ENCODE data around the gene ACTA2.
A peak's percentile ranks its signal among the peaks of the same experiment; 100 is the strongest.
"Not testable (repeated sequence)": the region's sequence is repeated elsewhere in the genome, so short reads cannot be mapped to it uniquely, and the experiment has no call there.

ACTA2 gene

DNA sequence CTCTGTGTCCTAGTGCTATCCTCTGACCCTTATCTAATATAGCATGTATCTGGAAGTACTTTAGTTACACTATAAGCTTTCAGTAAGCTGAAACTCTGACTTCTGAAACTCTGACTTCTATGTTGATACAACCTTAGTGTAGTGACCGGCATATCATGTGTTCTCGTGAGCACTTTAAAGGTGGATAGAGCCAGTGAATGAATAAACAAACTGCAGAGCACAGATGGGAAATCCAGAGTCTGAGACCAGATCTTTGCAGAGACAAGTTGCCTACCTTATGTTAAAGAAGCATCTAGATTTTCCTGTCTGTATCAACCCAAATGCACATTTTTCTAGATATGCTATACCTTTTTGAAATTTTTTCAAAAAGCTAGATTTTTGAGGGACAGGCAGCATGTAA, 3.5 kb downstream of the ACTA2 start:
- no peak for DNase-seq

DNA sequence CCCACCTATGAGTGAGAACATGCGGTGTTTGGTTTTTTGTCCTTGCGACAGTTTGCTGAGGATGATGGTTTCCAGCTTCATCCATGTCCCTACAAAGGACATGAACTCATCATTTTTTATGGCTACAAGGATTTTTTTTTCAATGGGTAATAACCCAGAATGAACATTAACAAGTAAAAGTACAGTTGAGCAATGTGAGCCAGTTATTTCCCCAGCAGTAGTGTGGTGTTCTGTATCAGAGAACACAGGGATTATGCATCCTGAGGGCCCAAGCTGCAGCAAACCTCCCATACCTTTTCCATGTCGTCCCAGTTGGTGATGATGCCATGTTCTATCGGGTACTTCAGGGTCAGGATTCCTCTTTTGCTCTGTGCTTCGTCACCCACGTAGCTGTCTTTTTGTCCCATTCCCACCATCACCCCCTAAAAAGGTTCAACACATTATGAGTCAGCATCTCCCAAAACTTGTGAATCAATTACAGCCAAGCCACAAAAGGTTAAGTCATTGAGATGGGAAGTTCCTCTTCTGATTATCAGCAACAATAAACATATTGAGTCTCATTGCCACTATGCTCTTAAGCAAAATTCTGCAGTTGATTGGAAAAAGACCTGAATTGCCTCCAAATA, 5.5 kb downstream of the ACTA2 start:
- DNase-seq = no peak

DNA sequence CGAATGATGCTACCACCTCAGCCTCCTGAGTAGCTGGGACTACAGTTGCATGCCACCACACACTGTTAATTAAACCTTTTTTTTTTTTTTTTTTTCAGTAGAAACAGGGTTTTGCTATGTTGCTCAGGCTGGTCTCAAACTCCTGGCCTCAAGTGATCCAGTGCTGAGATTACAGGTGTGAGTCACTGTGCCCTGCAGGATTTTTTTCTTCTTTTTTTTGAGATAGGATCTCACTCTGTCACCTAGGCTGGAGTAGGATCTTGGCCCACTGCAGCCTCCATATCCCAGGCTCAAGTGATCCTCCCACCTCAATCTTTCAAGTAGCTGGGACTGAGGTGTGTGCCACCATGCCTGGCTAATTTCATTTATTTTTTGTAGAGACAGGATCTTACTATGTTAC, 6.4 kb downstream of the ACTA2 start:
- DNase-seq = no peak

- no peak for DNase-seq
These were observed 7.8 kb downstream of the ACTA2 start for GRCh38 chr10:88944813-88945212.

DNA sequence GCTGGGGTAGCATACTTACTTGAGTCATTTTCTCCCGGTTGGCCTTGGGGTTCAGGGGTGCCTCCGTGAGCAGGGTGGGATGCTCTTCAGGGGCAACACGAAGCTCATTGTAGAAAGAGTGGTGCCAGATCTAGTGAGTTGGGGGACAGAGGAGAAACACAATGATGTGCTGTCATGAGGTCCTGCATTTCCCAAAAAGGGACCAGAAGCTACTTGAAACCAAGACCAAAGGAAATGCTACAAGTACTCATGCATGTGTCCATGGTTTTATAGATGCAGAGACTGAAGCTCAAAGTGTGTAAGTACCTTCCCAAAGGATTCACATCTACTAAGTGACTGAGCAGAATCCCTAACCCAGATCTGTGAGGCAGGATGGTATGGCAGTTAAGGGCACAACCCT, 8.8 kb downstream of the ACTA2 start:
- no peak for DNase-seq

DNA sequence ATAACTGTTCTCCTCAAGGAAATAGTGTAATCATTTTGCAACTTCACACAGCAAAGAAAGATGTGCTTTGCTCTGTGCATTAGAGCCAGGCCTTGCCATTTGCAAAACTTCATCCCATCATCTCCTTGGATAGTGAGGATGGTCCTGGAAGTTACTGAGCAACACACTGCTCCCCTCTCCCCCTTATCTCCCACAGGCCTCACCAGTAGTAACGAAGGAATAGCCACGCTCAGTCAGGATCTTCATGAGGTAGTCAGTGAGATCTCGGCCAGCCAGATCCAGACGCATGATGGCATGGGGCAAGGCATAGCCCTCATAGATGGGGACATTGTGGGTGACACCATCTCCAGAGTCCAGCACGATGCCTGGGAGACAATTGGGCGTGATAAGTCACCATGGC, 11.5 kb downstream of the ACTA2 start:
- no peak for DNase-seq

- DNase-seq = no peak
These were observed 13.6 kb downstream of the ACTA2 start for GRCh38 chr10:88938938-88939337.

DNA sequence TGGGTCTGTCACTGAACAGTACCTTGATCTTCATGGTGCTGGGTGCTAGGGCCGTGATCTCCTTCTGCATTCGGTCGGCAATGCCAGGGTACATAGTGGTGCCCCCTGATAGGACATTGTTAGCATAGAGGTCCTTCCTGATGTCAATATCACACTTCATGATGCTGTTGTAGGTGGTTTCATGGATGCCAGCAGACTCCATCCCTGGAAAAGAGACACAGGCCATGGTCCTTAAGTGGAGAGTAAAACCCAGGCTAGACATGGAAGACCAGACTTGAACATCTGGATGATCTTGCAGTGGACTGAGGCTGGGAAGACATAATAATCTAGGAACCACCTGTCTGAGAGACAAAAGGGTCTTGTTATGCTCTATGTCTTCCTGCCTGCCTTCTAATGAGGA, 14.5 kb downstream of the ACTA2 start:
- DNase-seq = no peak

- DNase-seq = no peak
These were observed 15.9 kb downstream of the ACTA2 start for GRCh38 chr10:88936656-88937055.

GRCh38 chr10:88934900-88935672, 17.5 kb downstream of the ACTA2 start:
- DNase-seq = peak; percentile 62

DNA sequence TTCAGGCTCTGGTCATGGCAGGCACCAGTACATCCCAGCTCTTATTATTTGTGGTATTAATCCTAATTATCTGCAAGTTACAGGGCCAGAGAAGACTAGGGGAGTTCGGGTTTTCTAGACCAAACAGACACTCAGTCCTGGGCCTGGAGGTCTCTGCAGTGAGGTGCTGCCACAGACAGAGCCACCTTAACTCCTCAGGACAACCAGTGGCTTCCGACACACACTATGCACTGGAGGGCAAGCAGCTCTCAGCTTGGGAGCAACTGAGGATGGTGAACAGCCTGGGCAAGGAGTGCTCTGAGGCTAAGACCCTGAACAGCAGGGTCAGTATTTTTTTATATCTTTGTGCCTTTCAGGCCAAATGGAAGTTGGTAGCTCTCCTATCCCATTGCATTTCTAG, 19.0 kb downstream of the ACTA2 start:
- DNase-seq = no peak

DNA sequence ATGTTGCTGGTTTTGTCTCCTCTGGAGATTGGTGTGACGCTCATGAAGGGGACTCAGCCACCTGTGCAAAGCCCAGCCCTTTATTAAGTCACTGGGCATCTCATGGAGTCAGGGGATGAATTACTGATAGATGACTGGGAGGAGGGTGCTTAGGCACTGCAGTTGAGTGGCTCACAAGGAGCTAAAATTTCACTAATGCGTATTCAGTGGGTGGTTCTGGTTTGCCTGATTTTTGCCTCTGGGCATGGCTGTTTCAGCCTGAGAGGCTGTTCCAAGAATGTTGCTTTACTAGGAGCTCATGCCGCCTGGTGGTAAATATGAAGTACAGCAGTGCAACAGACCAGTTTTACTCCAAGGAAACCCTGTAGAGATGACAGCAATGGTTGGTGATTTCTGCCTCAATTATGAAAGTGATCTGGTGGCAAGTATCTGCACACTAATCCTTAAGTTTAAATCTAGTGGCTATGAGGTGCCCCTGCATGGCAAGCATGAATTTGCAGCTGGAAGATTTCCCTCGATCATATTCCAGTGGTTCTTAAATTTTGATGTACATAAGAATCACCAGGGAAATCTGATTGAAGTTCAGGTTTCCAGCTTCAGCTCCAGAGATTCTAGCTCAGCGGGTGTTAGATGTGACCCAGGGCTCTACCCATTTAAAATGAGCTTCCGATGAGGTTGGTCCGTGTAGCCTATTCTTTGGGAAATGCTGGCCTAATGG, 19.9 kb downstream of the ACTA2 start:
- DNase-seq = peak; percentile 19

- DNase-seq = not testable (repeated sequence)
These were observed 20.5 kb downstream of the ACTA2 start for GRCh38 chr10:88932029-88932428.

DNA sequence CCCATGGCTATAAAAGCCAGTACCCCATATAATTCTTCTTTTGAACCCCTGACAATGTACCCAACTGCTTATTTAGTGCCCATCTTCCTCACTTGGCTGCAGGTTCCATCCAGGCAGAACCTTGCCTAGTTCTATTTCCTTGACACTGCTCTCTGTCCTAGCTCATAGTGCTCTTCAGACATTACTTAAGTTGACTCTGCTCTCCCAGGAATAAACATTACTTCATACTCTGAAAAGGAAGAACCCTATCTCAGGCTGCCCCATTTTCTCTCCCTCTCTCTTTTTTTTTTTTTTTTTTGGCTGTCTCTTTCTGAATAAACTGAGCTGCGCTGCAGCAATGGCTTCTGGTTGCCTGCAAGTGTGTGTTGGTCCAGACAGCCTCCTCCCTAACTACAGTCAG, 21.0 kb downstream of the ACTA2 start:
- DNase-seq = no peak

GRCh38 chr10:88928254-88928653, 24.3 kb downstream of the ACTA2 start:
- DNase-seq = no peak

DNA sequence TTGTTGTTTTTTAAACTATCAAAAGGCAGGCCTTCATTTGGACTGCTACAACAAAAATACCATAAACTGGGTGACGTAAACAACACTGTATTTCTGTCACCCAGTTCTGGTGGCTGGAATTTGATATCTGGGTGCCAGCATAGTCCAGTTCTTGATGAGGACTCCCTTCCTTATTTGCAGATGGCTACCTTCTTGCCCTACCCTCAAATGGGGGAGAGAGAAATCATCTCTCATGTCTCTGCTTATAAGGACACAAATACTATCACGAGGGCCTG, 25.2 kb downstream of the ACTA2 start:
- DNase-seq = no peak

- no peak for DNase-seq
These were observed 25.8 kb downstream of the ACTA2 start for GRCh38 chr10:88926566-88927415.

GRCh38 chr10:88923520-88923919, 29.1 kb downstream of the ACTA2 start:
- no peak for DNase-seq

DNA sequence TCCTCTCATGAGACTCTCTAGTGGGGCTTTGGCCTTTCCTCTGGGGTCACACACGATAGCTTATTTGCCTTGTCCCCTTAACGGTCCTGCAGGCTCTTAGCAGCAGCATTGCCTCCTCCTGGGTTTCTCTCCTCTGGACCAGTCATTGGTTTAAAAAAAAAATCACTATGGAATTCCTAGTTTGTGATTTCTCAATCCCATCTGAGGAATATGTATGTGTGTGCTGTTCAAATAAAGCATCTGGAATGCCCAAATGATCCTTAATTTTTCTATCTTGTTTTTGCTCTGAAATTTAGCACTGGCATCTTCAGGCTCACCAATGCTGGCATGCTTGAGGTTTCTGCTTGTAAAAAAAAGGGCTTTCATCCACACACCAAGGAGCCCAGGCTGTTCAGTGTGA, 30.5 kb downstream of the ACTA2 start:
- no peak for DNase-seq

GRCh38 chr10:88920986-88921593, 31.5 kb downstream of the ACTA2 start:
- DNase-seq = no peak

DNA sequence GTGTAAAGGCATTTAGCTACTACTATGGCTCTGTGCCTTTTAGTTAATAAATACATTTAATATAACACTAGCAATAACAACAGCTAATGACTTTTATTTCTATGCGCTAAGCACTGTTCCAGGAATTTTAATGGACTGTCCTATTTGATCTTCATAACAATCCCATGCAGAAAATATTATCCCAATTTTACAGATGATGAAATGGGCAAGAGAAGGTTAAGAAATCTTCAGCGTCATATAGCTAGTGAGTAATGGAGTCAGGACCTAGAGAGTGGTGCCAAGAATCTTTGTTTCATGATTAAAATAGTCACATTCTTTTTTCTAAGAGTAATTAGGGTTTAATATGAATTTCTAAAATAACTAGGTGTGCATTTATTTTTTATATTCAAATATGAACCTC, 32.4 kb downstream of the ACTA2 start:
- DNase-seq = no peak

GRCh38 chr10:88919041-88919440, 33.5 kb downstream of the ACTA2 start:
- DNase-seq = no peak

All from stimulated activated CD4-positive, alpha-beta T cell treated with anti-CD3 and anti-CD28 coated beads, Interleukin-12 subunit alpha, Interleukin-12 subunit beta, amount 100 ng/mL, for 4 hours (primary cell).